Measurements from ENCODE around the gene FEM1A.
"Not testable (repeated sequence)": the region's sequence is repeated elsewhere in the genome, so short reads cannot be mapped to it uniquely, and the experiment has no call there.

- not testable (repeated sequence) for TF ChIP-seq CTCF, EZH2phosphoT487 (IDR thresholded peaks at IDR 0.05)
Observed at GRCh38 chr19:4792866-4793195, 1.3 kb downstream of the FEM1A start.

Measured in neural progenitor cell (in vitro differentiated cells).